Choroid plexus epithelial cell (primary cell): Measurements from ENCODE around the gene USP35.
A peak's percentile ranks its signal among the peaks of the same experiment; 100 is the strongest.

Source experiments
- DNase-seq: peaks from one replicate; pipeline ENCODE4 v3.0.0-alpha.2; 2010; ENCODE audit warnings: low read depth
- H3K4me3 ChIP-seq: 2 replicates; pipeline ENCODE4 v1.5.1; 2011; ENCODE audit warnings: low read depth, mild to moderate bottlenecking, control low read depth, low read length, moderate library complexity
- TF ChIP-seq, protein P1 (sequence below): conservative IDR thresholded peaks from 2 replicates; pipeline ENCODE4 v1.5.1; 2011; ENCODE audit warnings: low read depth, mild to moderate bottlenecking, control low read depth, inconsistent platforms, low read length, moderate library complexity

The USP35 gene

DNA sequence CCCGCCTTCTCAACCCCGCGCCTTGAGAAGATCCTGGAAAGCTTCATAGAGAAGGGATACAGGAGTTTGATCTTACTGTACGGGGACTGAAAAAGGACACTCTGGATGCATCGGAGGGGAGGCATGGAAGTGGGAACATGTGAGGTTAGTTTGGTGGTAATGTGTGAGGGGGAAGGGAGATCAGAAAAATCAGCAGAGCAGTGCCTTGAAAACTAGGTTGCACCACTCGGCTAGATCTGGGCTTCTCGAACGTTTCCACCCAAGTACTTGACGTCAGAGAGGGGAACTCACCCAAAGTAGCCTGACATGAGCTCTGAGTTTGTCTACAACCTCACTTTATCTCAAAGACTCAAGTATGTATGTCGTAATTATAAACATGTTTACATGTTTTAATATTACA is 14.5 kb downstream of the USP35 start:
- no peak overlapping the region for H3K4me3 ChIP-seq
- no peak for DNase-seq
- TF ChIP-seq, protein P1, sequence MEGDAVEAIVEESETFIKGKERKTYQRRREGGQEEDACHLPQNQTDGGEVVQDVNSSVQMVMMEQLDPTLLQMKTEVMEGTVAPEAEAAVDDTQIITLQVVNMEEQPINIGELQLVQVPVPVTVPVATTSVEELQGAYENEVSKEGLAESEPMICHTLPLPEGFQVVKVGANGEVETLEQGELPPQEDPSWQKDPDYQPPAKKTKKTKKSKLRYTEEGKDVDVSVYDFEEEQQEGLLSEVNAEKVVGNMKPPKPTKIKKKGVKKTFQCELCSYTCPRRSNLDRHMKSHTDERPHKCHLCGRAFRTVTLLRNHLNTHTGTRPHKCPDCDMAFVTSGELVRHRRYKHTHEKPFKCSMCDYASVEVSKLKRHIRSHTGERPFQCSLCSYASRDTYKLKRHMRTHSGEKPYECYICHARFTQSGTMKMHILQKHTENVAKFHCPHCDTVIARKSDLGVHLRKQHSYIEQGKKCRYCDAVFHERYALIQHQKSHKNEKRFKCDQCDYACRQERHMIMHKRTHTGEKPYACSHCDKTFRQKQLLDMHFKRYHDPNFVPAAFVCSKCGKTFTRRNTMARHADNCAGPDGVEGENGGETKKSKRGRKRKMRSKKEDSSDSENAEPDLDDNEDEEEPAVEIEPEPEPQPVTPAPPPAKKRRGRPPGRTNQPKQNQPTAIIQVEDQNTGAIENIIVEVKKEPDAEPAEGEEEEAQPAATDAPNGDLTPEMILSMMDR: no peak

DNA sequence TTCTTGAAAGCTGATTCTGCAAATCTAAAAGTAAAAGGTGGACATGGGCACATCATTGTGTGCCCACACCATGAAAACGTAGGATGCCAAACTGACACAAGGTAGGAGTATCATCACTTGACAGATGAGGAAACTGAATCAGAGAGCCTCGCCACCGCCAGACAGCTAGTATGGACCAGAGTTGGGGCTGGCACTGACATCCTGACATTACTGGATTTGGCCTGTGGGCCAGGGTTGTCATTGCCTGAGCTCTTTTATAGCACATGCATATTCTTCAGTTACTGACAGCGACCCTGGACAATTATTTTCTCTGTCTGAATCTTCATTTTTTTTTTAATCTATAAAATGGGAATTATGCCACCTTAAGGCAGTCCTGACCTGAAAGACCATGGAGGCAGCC is 16.5 kb downstream of the USP35 start:
- H3K4me3 ChIP-seq: no peak overlapping the region
- TF ChIP-seq, protein P1: no peak
- DNase-seq: no peak

DNA sequence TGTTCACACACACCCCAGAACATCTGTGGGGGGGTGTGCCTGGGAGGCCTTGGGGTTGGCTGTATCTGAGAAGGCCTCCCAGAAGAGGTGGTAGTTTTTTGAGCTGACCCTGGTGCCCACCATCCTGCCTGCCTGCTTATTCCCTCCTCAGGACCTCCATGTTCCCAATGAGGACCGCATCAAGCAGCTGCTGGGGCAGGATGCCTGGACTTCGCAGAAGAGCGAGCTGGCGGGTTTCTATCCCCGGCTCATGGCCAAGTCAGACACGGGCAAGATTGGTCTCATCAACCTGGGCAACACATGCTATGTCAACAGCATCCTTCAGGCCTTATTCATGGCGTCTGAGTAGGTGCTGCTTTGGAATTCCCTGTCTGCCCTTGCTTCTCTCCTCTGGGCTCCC is 17.0 kb downstream of the USP35 start:
- H3K4me3 ChIP-seq: no peak overlapping the region
- TF ChIP-seq, protein P1: no peak
- DNase-seq: no peak

DNA sequence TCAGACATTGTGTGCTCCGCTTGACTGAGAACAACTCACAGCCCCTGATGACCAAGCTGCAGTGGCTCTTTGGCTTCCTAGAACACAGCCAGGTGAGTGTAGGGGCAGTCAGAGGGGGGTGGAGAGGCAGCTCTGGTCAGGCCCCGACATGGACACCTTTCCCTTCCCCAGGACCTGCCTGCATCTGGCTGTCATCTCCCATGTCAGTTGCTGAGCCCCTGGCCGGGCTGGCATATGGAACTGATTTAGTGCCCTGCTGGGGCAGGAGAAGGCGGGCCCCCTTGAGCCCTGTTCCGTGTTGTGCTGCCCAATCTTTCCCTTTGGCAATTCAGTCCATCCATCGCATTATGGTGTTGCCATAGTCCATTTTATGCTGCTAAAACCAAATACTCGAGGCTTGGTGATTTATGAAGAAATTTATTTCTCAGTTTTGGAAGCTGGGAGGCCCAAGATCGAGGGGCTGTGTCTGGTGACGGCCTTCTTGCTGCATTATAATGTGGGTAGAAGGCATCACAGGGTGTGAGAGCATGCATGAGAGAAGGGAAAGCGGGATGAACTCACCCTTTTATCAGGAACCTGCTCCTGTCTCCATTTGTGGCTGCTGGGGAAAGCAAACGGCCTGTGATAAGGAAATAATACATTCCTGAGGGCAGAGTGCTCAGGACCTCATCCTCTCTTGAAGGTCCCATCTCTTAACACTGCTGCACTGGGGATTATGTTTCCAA is 19.0 kb downstream of the USP35 start:
- H3K4me3 ChIP-seq: no peak overlapping the region
- no peak for DNase-seq
- TF ChIP-seq, protein P1: no peak

DNA sequence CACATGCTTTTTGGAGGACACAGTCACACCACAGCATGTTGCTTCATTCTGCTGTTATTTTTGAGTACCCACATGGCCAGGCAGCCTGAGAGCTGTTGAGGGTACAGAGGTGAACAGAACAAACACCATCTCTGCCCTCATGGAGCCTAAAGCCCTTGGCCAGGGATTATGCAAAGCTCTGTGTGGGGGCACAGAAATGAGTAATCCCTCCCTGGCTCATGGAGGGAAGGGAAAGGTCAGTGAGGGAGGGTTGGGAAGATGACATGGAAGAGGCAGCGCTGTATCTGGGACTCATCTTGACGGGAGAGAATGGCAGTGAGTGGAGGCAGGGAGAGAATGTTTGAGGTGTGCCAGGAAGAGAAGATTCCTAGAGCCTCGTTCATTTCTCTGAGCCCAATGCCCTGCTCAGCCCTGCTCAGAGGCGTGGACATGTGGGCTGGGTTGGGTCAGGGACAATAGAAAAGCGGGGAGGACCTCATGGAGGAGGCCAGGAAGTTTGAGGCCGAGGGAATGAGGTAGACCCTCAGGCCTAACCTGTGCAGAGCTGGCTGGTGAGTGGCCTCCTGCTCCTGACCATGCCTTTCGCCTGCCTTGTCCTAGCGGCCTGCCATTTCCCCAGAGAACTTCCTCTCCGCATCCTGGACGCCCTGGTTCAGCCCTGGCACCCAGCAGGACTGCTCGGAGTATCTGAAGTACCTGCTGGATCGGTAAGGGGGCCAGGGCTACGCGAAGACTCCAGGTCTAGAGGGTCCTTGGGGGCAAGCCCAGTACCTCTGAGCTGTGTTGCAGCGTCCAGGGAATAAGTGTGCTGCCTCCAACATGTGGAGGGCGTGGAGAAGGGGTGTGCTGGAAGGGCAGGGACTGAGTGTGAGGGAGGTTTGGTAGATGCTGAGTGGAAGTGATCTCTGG is 19.8 kb downstream of the USP35 start:
- H3K4me3 ChIP-seq: no peak overlapping the region
- peak; percentile 17 for DNase-seq
- TF ChIP-seq, protein P1: no peak

DNA sequence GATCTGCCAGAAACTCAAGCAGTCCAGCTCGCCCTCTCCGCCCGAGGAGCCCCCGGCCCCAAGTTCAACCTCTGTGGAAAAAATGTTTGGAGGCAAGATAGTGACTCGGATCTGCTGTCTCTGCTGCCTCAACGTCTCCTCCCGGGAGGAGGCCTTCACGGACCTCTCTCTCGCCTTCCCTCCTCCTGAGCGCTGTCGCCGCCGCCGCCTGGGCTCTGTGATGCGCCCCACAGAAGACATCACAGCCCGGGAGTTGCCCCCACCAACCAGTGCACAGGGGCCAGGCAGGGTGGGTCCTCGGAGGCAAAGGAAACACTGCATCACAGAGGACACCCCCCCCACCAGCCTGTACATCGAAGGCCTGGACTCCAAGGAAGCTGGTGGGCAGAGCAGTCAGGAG is 20.8 kb downstream of the USP35 start:
- DNase-seq: no peak
- TF ChIP-seq, protein P1: no peak
- no peak overlapping the region for H3K4me3 ChIP-seq
